SHP77 (cell line): Measurements from ENCODE around the gene PWP2.
"Not testable (repeated sequence)": the region's sequence is repeated elsewhere in the genome, so short reads cannot be mapped to it uniquely, and the experiment has no call there.

Source experiments
- DNase-seq, 2 experiments: peaks; one replicate each; lab custom pipeline; 2025; lab: John Stamatoyannopoulos, UW

Gene PWP2

DNA sequence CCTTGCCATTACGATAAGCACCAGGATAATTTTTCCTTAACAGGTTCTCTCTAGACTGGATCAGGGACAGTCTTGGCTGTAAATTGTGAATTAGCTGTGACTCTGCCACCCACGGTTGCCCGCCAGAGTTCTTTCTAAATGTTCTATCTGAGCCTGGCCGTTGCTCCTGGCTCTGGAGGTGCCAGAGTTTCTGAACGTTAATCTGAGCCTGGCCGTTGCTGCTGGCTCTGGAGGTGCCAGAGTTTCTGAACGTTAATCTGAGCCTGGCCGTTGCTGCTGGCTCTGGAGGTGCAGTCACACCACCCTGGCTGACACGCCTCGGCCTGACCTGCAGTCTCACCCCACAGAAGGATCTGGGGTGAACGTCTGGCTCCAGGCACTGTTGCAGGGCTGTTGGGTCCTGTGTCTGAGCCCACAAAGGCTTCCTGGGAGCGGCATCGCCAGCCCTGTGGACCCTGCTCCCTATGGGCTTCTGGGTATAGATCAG, 56.0 kb downstream of the PWP2 start:
- not testable (repeated sequence) for DNase-seq

DNA sequence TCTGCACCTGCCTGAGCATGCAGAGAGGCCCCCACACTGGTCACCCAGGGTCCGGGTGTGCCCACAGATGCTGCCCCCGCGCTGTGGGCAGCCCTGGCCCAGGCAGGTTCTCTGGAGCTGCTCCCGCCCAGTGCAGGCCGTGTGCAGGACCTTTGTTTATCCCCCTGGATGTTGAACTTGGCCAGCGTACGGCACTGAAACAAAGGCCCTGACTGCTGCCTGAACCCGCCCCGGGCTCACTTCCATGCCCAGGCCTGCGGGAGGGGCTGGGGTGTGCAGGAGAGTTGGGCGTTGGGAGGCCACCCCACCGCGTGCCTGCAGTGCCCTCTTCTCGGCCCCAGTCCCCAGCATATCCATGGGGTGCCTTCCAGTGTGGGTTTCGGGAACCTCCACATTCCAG, 58.7 kb downstream of the PWP2 start:
- DNase-seq = not testable (repeated sequence)

DNA sequence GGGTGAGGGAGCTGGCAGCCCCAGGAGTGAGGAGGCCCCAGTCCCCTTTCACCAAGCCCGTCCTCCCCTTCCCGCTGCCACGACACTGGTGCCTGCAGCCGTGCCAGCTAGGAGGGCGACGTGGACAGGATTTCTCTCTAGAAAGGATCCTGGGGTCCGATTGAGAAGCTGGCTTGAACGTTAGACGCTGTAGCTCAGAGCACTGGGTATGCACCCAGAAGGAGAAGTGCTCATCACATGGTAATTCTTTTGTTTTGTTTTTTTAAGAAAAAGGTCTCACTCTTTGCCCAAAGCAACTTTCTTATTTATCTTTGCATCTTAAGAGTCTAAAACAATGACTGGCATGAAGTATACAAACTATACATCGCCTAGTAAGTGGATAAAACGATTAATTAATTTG, 60.3 kb downstream of the PWP2 start:
- DNase-seq = not testable (repeated sequence)

DNA sequence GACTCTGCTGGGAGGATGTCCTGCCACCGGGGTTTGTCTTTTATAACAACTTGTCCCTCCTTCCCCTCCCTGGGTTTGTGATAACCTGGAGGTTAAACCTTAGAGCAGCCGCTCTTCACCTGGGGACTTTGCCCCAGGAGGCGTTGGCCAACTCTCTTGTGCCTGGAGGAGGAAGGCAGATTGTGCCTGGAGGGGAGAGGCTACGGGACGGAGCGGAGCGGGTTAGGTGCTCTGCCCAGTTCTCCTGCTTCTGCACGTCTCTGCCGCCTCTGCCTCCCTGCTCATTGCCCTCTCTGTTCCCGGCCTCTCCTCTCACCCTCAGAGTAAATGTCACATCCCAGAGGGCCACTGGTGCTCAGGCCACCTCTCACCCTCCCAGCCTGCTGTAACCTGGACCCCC, 63.1 kb downstream of the PWP2 start:
- not testable (repeated sequence) for DNase-seq

DNA sequence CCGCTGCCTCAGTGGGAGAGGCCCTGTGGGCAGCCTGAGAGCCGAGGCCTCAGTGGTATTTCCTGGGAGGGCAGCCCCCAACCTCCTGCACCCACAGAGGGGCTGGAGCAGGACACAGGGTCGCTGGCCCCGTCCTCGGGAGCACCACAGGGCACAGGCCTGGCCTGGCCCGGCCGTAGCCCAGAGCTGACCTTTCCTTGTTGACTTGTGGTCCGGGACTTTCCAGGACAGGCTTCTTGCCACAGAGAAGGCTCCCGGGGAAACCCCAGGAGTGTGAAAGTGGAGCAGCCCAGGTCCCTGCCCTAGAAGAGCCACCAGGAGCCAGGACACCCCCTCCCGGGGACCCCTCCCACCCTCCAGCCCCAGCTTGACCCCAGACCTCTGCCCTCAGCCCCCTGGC, 63.7 kb downstream of the PWP2 start:
- not testable (repeated sequence) for DNase-seq

DNA sequence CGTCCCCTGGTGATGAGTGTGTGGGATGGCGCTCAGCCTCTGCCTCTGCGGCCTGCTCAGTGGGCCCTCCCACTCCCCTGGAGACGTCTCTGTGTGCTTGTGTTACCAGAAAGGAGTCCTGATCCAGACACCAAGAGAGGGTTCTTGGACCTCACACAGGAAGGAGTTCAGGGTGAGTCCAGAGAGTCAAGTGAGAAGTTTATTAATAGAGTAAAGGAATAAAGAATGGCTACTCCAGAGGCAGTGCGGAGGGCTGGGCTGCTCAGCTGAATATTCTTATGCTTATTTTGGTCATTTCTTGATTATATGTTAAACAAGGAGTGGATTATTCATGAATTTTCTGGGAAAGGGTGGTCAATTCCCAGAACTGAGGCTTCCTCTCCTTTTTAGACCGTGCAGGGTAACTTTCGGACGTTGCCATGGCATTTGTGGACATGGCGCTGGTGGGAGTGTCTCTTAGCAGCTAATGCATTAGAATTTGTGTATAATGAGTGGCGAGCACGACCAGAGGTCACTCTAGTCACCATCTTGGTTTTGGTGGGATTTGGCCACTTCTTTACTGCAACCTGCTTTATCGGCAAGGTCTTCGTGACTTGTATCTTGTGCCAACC, 64.9 kb downstream of the PWP2 start:
- DNase-seq = not testable (repeated sequence)

DNA sequence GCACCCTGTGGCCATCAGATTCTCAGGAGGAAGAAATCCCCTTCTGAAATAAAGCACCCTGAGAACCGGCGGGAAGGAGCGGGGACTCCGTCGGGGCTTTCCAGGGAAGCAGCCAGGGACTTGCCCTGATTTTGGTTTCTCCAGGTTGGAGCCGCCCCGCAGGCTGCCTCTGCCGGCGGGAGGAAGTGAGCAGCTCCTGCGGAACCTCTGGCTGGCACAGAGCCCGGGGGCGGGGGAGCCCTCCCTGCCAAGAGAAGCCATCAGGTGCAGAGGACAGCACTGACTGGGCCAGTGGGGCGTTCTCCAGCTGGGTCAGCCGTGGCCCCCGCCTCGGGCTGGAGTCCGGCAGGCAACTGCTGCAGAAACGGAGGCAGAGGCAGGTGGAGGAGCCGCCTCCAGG, 65.5 kb downstream of the PWP2 start:
- not testable (repeated sequence) for DNase-seq

DNA sequence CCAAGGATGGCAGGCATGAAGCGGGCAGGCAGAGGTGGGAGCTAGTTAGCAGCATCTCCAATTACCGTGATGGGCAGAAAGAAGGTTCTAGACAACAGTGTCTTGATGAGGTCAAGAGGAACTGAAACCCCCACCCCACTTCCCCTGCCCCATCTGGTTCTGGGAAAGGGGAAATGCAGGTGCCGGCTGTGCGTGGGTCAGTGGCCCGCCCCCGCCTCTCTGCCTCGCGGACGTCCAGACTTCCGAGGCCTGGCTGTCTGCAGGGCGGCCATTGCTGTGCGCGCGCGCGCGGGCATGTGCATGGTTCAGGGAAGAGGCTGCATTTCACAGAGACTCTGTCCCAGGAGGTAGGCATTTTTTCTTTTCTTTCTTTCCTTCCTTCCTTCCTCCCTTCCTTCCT, 68.0 kb downstream of the PWP2 start:
- not testable (repeated sequence) for DNase-seq

DNA sequence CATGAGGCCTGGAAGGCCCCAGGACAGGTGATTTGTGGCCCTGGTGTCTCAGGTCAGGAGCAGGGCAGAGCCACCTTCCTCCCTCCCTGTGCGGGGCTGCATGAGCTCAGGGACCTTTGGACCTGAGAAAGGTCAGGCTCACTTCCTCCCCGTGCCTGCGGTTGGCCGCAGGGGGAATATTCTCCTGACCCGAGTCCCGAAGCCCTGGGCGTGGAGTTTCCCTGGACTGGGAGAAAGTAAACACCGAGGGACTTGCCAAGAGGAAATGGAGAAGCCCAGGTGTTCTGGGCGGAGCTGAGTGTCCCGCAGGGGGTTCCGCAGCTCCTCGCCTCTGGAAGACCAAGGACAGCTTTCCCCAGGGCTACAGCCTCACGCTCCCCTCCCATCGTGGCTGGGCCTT, 68.9 kb downstream of the PWP2 start:
- DNase-seq = not testable (repeated sequence)
